H1 (cell line): ENCODE measurements around the gene PDE4B.

Experiments
- CREB1 ChIP-seq: IDR thresholded peaks from 2 replicates; pipeline ENCODE4 v1.6.1; 2012; ENCODE audit warnings: inconsistent platforms
- CTCF ChIP-seq, 3 experiments: IDR thresholded peaks; 1 replicate in 2 of 3; 2 replicates in 1 of 3; pipeline versions ENCODE4 v1.5.1 to v1.6.1; 2011; ENCODE audit warnings: low read length in 3 of 3, mild to moderate bottlenecking in 3 of 3, inconsistent platforms in 2 of 3, low read depth in 1 of 3, moderate library complexity in 1 of 3; ENCODE audit not compliant: insufficient read depth in 1 of 3; ENCODE audit errors: control extremely low read depth in 1 of 3
- GTF2F1 ChIP-seq: IDR thresholded peaks from 2 replicates; pipeline ENCODE4 v1.6.1; 2012; ENCODE audit warnings: low read depth, low read length, improper control_type of control experiment, borderline replicate concordance
- HDAC6 ChIP-seq: IDR thresholded peaks from one replicate; pipeline ENCODE4 v1.7.1; 2012; ENCODE audit warnings: low read depth, mild to moderate bottlenecking, inconsistent platforms, low read length, moderate library complexity
- POLR2A ChIP-seq, 2 experiments: IDR thresholded peaks; 1 replicate in 1 of 2; 2 replicates in 1 of 2; pipeline ENCODE4 v1.6.1; 2011; ENCODE audit warnings: low read depth in 2 of 2, low read length in 2 of 2, mild to moderate bottlenecking in 2 of 2; ENCODE audit errors: control extremely low read depth in 1 of 2
- POLR2AphosphoS5 ChIP-seq: IDR thresholded peaks from 2 replicates; pipeline ENCODE4 v1.6.1; 2011; ENCODE audit warnings: low read depth, low read length
- RBBP5 ChIP-seq: IDR thresholded peaks from 2 replicates; pipeline ENCODE4 v1.7.1; 2012; ENCODE audit warnings: low read depth, mild to moderate bottlenecking, inconsistent platforms, low read length, moderate library complexity, borderline replicate concordance
- SRF ChIP-seq: IDR thresholded peaks from 2 replicates; pipeline ENCODE4 v1.6.1; 2011; ENCODE audit warnings: mild to moderate bottlenecking, low read depth, low read length, moderate library complexity
- TEAD4 ChIP-seq: IDR thresholded peaks from 2 replicates; pipeline ENCODE4 v1.6.1; 2012; ENCODE audit warnings: low read depth, low read length, inconsistent platforms, mixed read lengths

- TF ChIP-seq CTCF (IDR thresholded peaks at IDR 0.05; ENCODE audit: control extremely low read depth in 1 of 3, insufficient read depth in 1 of 3, low read depth in 1 of 3, low read length in 3 of 3) (no peak), SRF (no peak), POLR2AphosphoS5 (no peak), TEAD4 (no peak), POLR2A (IDR thresholded peaks at IDR 0.05; ENCODE audit: control extremely low read depth in 1 of 2, low read depth in 2 of 2, low read length in 2 of 2) (no peak), CREB1 (no peak), RBBP5 (no peak), GTF2F1 (no peak), HDAC6 (no peak)
Observed at GRCh38 chr1:66315671-66316070, 523.0 kb downstream of the PDE4B start.
